Kidney (tissue), 14 donors: ENCODE measurements around the gene NCF2. TPM values are rescaled to one million over a fixed set of nuclear protein-coding genes. Genes with fewer than 3 reads are reported as not detected.

Source experiments
- DNase-seq, 5 donors: peaks; one replicate each; pipeline ENCODE4 v3.0.0-alpha.2; 2013 to 2020
- FAIRE-seq: peaks from 2 replicates; lab custom pipeline; 2012; peaks lifted over from hg19 to GRCh38; lab: Jason Lieb, UNC
- H3K27ac ChIP-seq, 2 donors: one replicate each; pipeline ENCODE4 v1.7.0; 2013; ENCODE audit warnings: low read depth in 2 of 2, low read length in 2 of 2, inconsistent platforms in 1 of 2
- H3K27me3 ChIP-seq: one replicate; pipeline ENCODE4 v1.7.1; 2013; ENCODE audit warnings: low read length, inconsistent platforms; ENCODE audit not compliant: control insufficient read depth, insufficient read depth
- H3K36me3 ChIP-seq, 3 donors: one replicate each; pipeline versions ENCODE4 v1.7.0 to v1.7.1; 2013; ENCODE audit warnings: low read length in 3 of 3, control low read depth in 1 of 3, inconsistent platforms in 1 of 3; ENCODE audit not compliant: insufficient read depth in 3 of 3, control insufficient read depth in 2 of 3
- H3K4me1 ChIP-seq, 3 donors: one replicate each; pipeline versions ENCODE4 v1.7.0 to v1.7.1; 2013; ENCODE audit warnings: low read length in 3 of 3, inconsistent platforms in 1 of 3, low read depth in 1 of 3; ENCODE audit not compliant: control insufficient read depth in 2 of 3, insufficient read depth in 2 of 3
- H3K4me3 ChIP-seq, 3 donors: one replicate each; pipeline versions ENCODE4 v1.7.0 to v1.8.1; 2013; ENCODE audit warnings: low read length in 3 of 3, control low read depth in 1 of 3, inconsistent platforms in 1 of 3
- H3K9ac ChIP-seq, 3 donors: one replicate each; pipeline versions ENCODE4 v1.7.0 to v1.7.1; 2013; ENCODE audit warnings: low read length in 3 of 3, control low read depth in 1 of 3, inconsistent platforms in 1 of 3
- H3K9me3 ChIP-seq, 3 donors: one replicate each; pipeline versions ENCODE4 v1.7.0 to v1.7.1; 2013; ENCODE audit warnings: low read length in 3 of 3, control low read depth in 1 of 3, inconsistent platforms in 1 of 3; ENCODE audit not compliant: control insufficient read depth in 2 of 3, insufficient read depth in 1 of 3
- CTCF ChIP-seq: IDR thresholded peaks from 3 replicates; pipeline ENCODE4 v1.5.1; 2012; ENCODE audit warnings: mild to moderate bottlenecking, moderate library complexity, borderline replicate concordance; ENCODE audit not compliant: insufficient read depth; ENCODE audit errors: extremely low read depth
- intact Hi-C: fragments of 100-400 bp; cut with DNase I; formaldehyde crosslinking; loops from one replicate; pipeline ENCODE4 v1.11.1; 2022
- polyA plus RNA-seq: library from polyadenylated mRNA; stranded (reverse); fragments of 350-450 nt; fragmentation: Illumina TruSeq; extraction: RNeasy Lipid Tissue Mini Kit (QIAGEN cat#74804); gene quantifications from one replicate; pipeline ENCODE4 v1.2.3, GENCODE V29; 2014; ENCODE audit warnings: low read depth, low replicate concordance; ENCODE audit not compliant: insufficient read depth
- total RNA-seq: library from RNA; stranded (reverse); fragmentation: NEBNext Ultra II Directional; extraction: Animal tissue kit (Norgen Biotek cat#: 25700); gene quantifications from one replicate; pipeline ENCODE4 v1.2.1, GENCODE V29; 2021
- donor health status: control.
- donor health status: control.
- donor health status: control.
- donor health status: control.
- donor health status: control.
- donor health status: DM: yes; HTN: yes; CAD: no.
- donor health status: Normal renal cell carcinoma (clear cell type).

The NCF2 gene
- total and polyA plus RNA-seq, 2 donors from 2014 or later = 2.5 to 16.7 TPM

GRCh38 chr1:183636334-183636682, 46.0 kb upstream of the NCF2 start:
- H3K27ac ChIP-seq = peak overlapping the region; percentile 17 to 73
- H3K36me3 ChIP-seq = peaks cover 0 to 10% (median 0%) of the 10 kb centered on the region in 3 donors
- TF ChIP-seq CTCF = no peak
- peaks cover 0 to 13% (median 8%) of the 10 kb centered on the region in 3 donors for H3K4me1 ChIP-seq
- H3K4me3 ChIP-seq = peak overlapping the region; percentile 77 to 90 (median 90)
- H3K9ac ChIP-seq = peak overlapping the region; percentile 31 to 65 (median 49)
- DNase-seq (no peak), FAIRE-seq (no peak)
- no peaks in the 10 kb centered on the region for H3K27me3 ChIP-seq
- intact Hi-C loops = no loop called here
- H3K9me3 ChIP-seq = no peaks in the 10 kb centered on the region

- Histone ChIP-seq H3K4me1 (peaks cover 0 to 15% (median 8%) of the 10 kb centered on the region in 3 donors), H3K36me3 (peaks cover 0 to 10% (median under 1%) of the 10 kb centered on the region in 3 donors), H3K4me3 (peak within 1 kb of the TSS; percentile 85 to 90 (median 90)), H3K27ac (peak within 1 kb of the TSS; percentile 83 to 90), H3K9me3 (no peaks in the 10 kb centered on the region), H3K27me3 (no peaks in the 10 kb centered on the region), H3K9ac (peak within 1 kb of the TSS; percentile 49 to 74 (median 74))
- TF ChIP-seq CTCF = no peak
- intact Hi-C loops = no loop called here
- FAIRE-seq = no peak
- peak; percentile 98 to 99 (median 99) for DNase-seq
Measured at GRCh38 chr1:183635606-183636333, 45.5 kb upstream of the NCF2 start, which contains the start of gene ARPC5. Gene ARPC5, minus strand, starts transcription at chr1:183635783. Its CDS starts 124 bp downstream, at chr1:183635659.

- no peaks in the 10 kb centered on the region for H3K27me3 ChIP-seq
- H3K36me3 ChIP-seq = peaks cover 0 to 16% (median 2%) of the 10 kb centered on the region in 3 donors
- H3K4me1 ChIP-seq = peaks cover 0 to 18% (median 8%) of the 10 kb centered on the region in 3 donors
- DNase-seq (peak in 3 of 5 donors; percentile 64 to 89 (median 78)), FAIRE-seq (no peak)
- peak overlapping the region; percentile 38 to 74 (median 74) for H3K9ac ChIP-seq
- H3K9me3 ChIP-seq = no peaks in the 10 kb centered on the region
- no peak for TF ChIP-seq CTCF
- H3K27ac ChIP-seq = peak overlapping the region; percentile 83 to 90
- H3K4me3 ChIP-seq = peak overlapping the region; percentile 67 to 90 (median 85)
- intact Hi-C loops = no loop called here
Measured at GRCh38 chr1:183635099-183635605, 44.9 kb upstream of the NCF2 start.
